ENCODE results near the gene NBR1. TPM values are rescaled to one million over a fixed set of nuclear protein-coding genes. Genes with fewer than 3 reads are reported as not detected.
"Not testable (repeated sequence)": the region's sequence is repeated elsewhere in the genome, so short reads cannot be mapped to it uniquely, and the experiment has no call there.

Gene NBR1
- total and polyA plus RNA-seq, 4 donors = 25.5 to 127 (median 50.4) TPM

DNA sequence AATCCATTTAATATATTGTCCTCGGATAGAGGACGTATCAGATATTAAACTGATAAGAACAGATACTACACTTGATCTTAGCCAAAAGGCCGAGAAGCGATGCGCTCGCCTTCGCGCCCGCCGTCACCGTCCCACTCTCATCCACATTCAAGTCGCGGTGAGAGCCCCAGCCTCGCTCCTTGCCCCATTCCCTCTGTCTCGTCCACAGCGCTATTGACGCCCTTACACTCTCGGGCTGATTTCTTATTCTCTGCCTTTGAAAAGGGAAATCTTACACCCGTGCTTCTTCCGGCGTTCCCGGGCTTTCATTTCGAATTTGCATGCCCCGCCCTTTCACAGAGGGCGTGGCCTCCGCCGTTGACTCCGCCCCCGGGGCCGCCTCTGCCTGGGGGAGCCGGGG is 62.9 kb downstream of the NBR1 start, which contains the start of gene RNU2-1:
TSS of gene RNU2-1 (minus strand) at position 101 of the 400 bp plus-strand sequence.
- DNase-seq; H3K27ac ChIP-seq (ENCODE audit: low read depth in 1 of 2, low read length in 1 of 2); H3K27me3 ChIP-seq (ENCODE audit: control insufficient read depth in 3 of 3, insufficient read depth in 3 of 3, low read length in 2 of 3); H3K9ac ChIP-seq (ENCODE audit: insufficient read depth in 1 of 2, low read length in 2 of 2); H3K4me3 ChIP-seq; H3K4me1 ChIP-seq (ENCODE audit: control insufficient read depth in 5 of 5, insufficient read depth in 5 of 5, low read length in 5 of 5); H3K36me3 ChIP-seq (ENCODE audit: control insufficient read depth in 4 of 4, insufficient read depth in 4 of 4, low read length in 4 of 4); ATAC-seq (ENCODE audit: insufficient read depth, low FRiP score); H3K9me3 ChIP-seq (ENCODE audit: control insufficient read depth in 4 of 4, insufficient read depth in 3 of 4, low read length in 3 of 4): not testable (repeated sequence)
- WGBS, 2 donors = no CpG with 5 or more reads among the region's 31 CpGs

- not testable (repeated sequence) for H3K4me1 ChIP-seq (ENCODE audit: control insufficient read depth in 5 of 5, insufficient read depth in 5 of 5, low read length in 5 of 5); H3K9me3 ChIP-seq (ENCODE audit: control insufficient read depth in 4 of 4, insufficient read depth in 3 of 4, low read length in 3 of 4); DNase-seq; H3K4me3 ChIP-seq; H3K36me3 ChIP-seq (ENCODE audit: control insufficient read depth in 4 of 4, insufficient read depth in 4 of 4, low read length in 4 of 4); H3K9ac ChIP-seq (ENCODE audit: insufficient read depth in 1 of 2, low read length in 2 of 2); ATAC-seq (ENCODE audit: insufficient read depth, low FRiP score); H3K27ac ChIP-seq (ENCODE audit: low read depth in 1 of 2, low read length in 1 of 2); H3K27me3 ChIP-seq (ENCODE audit: control insufficient read depth in 3 of 3, insufficient read depth in 3 of 3, low read length in 2 of 3)
- no CpG with 5 or more reads among the region's 26 CpGs for WGBS, 2 donors
These were observed 68.6 kb downstream of the NBR1 start for GRCh38 chr17:43239597-43239996.

DNA sequence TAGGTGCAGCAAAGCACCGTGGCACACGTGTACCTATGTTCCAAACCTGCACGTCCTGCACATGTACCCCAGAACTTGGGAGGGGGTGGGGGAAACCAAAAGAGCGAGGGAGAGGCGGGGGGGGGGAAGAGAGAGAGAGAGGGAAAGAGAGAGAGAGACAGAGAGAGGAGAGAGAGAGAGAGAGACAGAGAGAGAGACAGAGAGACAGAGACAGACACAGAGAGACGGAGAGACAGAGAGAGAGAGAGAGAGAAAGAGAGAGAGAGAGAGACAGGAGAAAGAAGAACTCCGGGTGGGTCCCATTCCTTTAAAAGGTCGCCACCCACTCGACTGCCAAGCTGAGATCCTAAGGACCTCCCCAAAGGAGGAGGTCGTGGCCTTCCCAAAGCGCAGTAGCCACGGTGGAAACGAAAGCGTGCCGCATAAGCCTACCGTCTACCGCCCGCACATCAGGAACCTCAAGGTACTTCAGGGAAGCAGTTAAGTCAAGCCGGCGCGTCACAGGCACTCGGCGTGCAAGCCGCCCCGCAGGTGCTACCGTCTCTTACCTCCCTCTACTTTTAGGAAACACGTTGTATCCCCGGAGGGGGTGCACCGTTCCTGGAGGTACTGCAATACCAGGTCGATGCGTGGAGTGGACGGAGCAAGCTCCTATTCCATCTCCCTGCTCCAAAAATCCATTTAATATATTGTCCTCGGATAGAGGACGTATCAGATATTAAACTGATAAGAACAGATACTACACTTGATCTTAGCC is 69.8 kb downstream of the NBR1 start:
- H3K4me3 ChIP-seq; DNase-seq; ATAC-seq (ENCODE audit: insufficient read depth, low FRiP score); H3K36me3 ChIP-seq (ENCODE audit: control insufficient read depth in 4 of 4, insufficient read depth in 4 of 4, low read length in 4 of 4); H3K9ac ChIP-seq (ENCODE audit: insufficient read depth in 1 of 2, low read length in 2 of 2); H3K4me1 ChIP-seq (ENCODE audit: control insufficient read depth in 5 of 5, insufficient read depth in 5 of 5, low read length in 5 of 5); H3K9me3 ChIP-seq (ENCODE audit: control insufficient read depth in 4 of 4, insufficient read depth in 3 of 4, low read length in 3 of 4); H3K27me3 ChIP-seq (ENCODE audit: control insufficient read depth in 3 of 3, insufficient read depth in 3 of 3, low read length in 2 of 3): not testable (repeated sequence)
- H3K27ac ChIP-seq (ENCODE audit: low read depth in 1 of 2, low read length in 1 of 2) = peak overlapping the region in 1 of 2 donors; percentile 66
- WGBS, 2 donors = 0% methylated on average over 3 of the region's 34 CpGs; no CpG with 5 or more reads in 1 of the 2 donors

GRCh38 chr17:43246456-43246855 is 75.4 kb downstream of the NBR1 start:
- H3K4me3 ChIP-seq; H3K9me3 ChIP-seq (ENCODE audit: control insufficient read depth in 4 of 4, insufficient read depth in 3 of 4, low read length in 3 of 4); H3K9ac ChIP-seq (ENCODE audit: insufficient read depth in 1 of 2, low read length in 2 of 2); H3K4me1 ChIP-seq (ENCODE audit: control insufficient read depth in 5 of 5, insufficient read depth in 5 of 5, low read length in 5 of 5); H3K27ac ChIP-seq (ENCODE audit: low read depth in 1 of 2, low read length in 1 of 2); H3K27me3 ChIP-seq (ENCODE audit: control insufficient read depth in 3 of 3, insufficient read depth in 3 of 3, low read length in 2 of 3); H3K36me3 ChIP-seq (ENCODE audit: control insufficient read depth in 4 of 4, insufficient read depth in 4 of 4, low read length in 4 of 4); ATAC-seq (ENCODE audit: insufficient read depth, low FRiP score); DNase-seq: not testable (repeated sequence)
- 0 to 4% methylated on average over 11 to 12 of the region's 23 CpGs for WGBS, 2 donors

Small RNA genes lying within 50 kb of the gene (small RNA-seq; reads per million reads assigned to genes)
- gene AC060780.2 (ENCODE audit: low replicate concordance) (not detected), gene AC060780.3 (ENCODE audit: low replicate concordance) (not detected), gene AC135721.1 (ENCODE audit: low replicate concordance) (not detected), gene RF00004 (ENCODE audit: low replicate concordance) (not detected), gene RNU2-1 (ENCODE audit: low replicate concordance) (not detected)

Other genes starting within 250 kb of the NBR1 start
- gene AARSD1, start 206.8 kb upstream of the NBR1 start, total RNA-seq = 10 to 100 TPM; 27.6 to 39.8 TPM
- 10 to 100 TPM; 34.4 to 57.0 TPM for gene AARSD1, start 206.8 kb upstream of the NBR1 start, polyA plus RNA-seq
- 1 to 10 TPM; 1.1 to 1.8 TPM for gene PTGES3L, start 191.1 kb upstream of the NBR1 start, total RNA-seq
- under 1 TPM; 0.43 to 0.69 TPM for gene PTGES3L, start 191.1 kb upstream of the NBR1 start, polyA plus RNA-seq
- gene RUNDC1, start 190.6 kb upstream of the NBR1 start, total RNA-seq = 10 to 100 TPM; 12.7 to 16.7 TPM
- gene RUNDC1, start 190.6 kb upstream of the NBR1 start, polyA plus RNA-seq = 1 to 10 TPM; 8.1 to 8.7 TPM
- 100 to 1,000 TPM; 665 to 826 TPM for gene RPL27, start 172.8 kb upstream of the NBR1 start, total RNA-seq
- gene RPL27, start 172.8 kb upstream of the NBR1 start, polyA plus RNA-seq = 1,000 to 10,000 TPM; 2,343 to 3,245 TPM
- 10 to 100 TPM; 18.8 to 40.6 TPM for gene IFI35, start 164.4 kb upstream of the NBR1 start, total RNA-seq
- 10 to 100 TPM; 36.7 to 60.3 TPM for gene IFI35, start 164.4 kb upstream of the NBR1 start, polyA plus RNA-seq
- gene VAT1, start 148.8 kb upstream of the NBR1 start, total RNA-seq = 100 to 1,000 TPM in 1 of 2 donors, 10 to 100 TPM in 1; 62.3 to 255 TPM
- gene VAT1, start 148.8 kb upstream of the NBR1 start, polyA plus RNA-seq = 100 to 1,000 TPM in 1 of 2 donors, 10 to 100 TPM in 1; 80.2 to 162 TPM
- 1 to 10 TPM in 1 of 2 donors, under 1 TPM in 1; 0.34 to 1.3 TPM for gene RND2, start 146.0 kb upstream of the NBR1 start, total RNA-seq
- gene RND2, start 146.0 kb upstream of the NBR1 start, polyA plus RNA-seq = under 1 TPM; 0.25 to 0.51 TPM
- 10 to 100 TPM in 1 of 2 donors, 1 to 10 TPM in 1; 9.0 to 15.7 TPM for gene BRCA1, start 45.9 kb upstream of the NBR1 start, total RNA-seq
- gene BRCA1, start 45.9 kb upstream of the NBR1 start, polyA plus RNA-seq = 1 to 10 TPM; 2.0 to 3.1 TPM
- 10 to 100 TPM in 1 of 2 donors, 1 to 10 TPM in 1; 4.3 to 22.4 TPM for gene TMEM106A, start 40.7 kb downstream of the NBR1 start, total RNA-seq
- gene TMEM106A, start 40.7 kb downstream of the NBR1 start, polyA plus RNA-seq = 10 to 100 TPM in 1 of 2 donors, 1 to 10 TPM in 1; 6.4 to 13.5 TPM
- gene CCDC200, start 57.4 kb downstream of the NBR1 start, total RNA-seq = 1 to 10 TPM in 1 of 2 donors, not detected in 1; 1.4 TPM
- gene CCDC200, start 57.4 kb downstream of the NBR1 start, polyA plus RNA-seq = under 1 TPM; 0.14 to 0.31 TPM
- 1,000 to 10,000 TPM in 1 of 2 donors, not detected in 1; 5,157 TPM for gene RNU2-1, start 62.8 kb downstream of the NBR1 start, total RNA-seq
- gene RNU2-1, start 62.8 kb downstream of the NBR1 start, polyA plus RNA-seq = not detected
- 10 to 100 TPM; 10.3 to 16.6 TPM for gene ARL4D, start 227.8 kb downstream of the NBR1 start, total RNA-seq
- gene ARL4D, start 227.8 kb downstream of the NBR1 start, polyA plus RNA-seq = 10 to 100 TPM; 16.2 to 37.8 TPM